ENCODE data around the gene ATXN7L2. TPM values are rescaled to one million over a fixed set of nuclear protein-coding genes. Genes with fewer than 3 reads are reported as not detected.

ATXN7L2 gene
- total RNA-seq, 1 donor from 2014 or later: 5.9 TPM

- Histone ChIP-seq H3K36me3 (no peaks in the 10 kb centered on the region), H3K9me3 (no peaks in the 10 kb centered on the region), H3K27me3 (no peaks in the 10 kb centered on the region), H3K4me1 (peaks cover 6 to 12% of the 10 kb centered on the region in 2 donors), H3K4me3 (peak overlapping the region; percentile 74 to 79), H3K27ac (peak overlapping the region; percentile 32 to 38)
- DNase-seq (ENCODE audit: low spot score in 2 of 2): peak in 1 of 2 donors; percentile 67
- no peak for TF ChIP-seq CTCF (IDR thresholded peaks at IDR 0.05)
- intact Hi-C loops (cut with DNase I): loop anchor here (1.0 to 5.0 kb wide), 3 partner anchors 16 to 201 kb away; partner anchors contain the start of genes PSMA5 and PSRC1
Measured at GRCh38 chr1:109482791-109483671, 674 bp upstream of the ATXN7L2 start.

GRCh38 chr1:109484519-109484975 lies 842 bp downstream of the ATXN7L2 start:
- TF ChIP-seq CTCF (IDR thresholded peaks at IDR 0.05): no peak

GRCh38 chr1:109485001-109485400 lies 1.3 kb downstream of the ATXN7L2 start:
- no peaks in the 10 kb centered on the region for H3K9me3 ChIP-seq
- no peak overlapping the region for H3K27ac ChIP-seq
- no peak for DNase-seq (ENCODE audit: low spot score in 2 of 2)
- peaks cover 6 to 12% of the 10 kb centered on the region in 2 donors for H3K4me1 ChIP-seq
- intact Hi-C loops (cut with DNase I): no loop called here
- no peaks in the 10 kb centered on the region for H3K27me3 ChIP-seq
- H3K36me3 ChIP-seq: no peaks in the 10 kb centered on the region
- no peak for TF ChIP-seq CTCF (IDR thresholded peaks at IDR 0.05)
- H3K4me3 ChIP-seq: peak overlapping the region; percentile 79

More at GRCh38 chr1:109484519-109484975, 842 bp downstream of the ATXN7L2 start:
- intact Hi-C loops (cut with DNase I): loop anchor here (5.0 kb wide), 1 partner anchor 202 kb away; the partner anchor contains the start of gene PSRC1
- H3K4me1 ChIP-seq: peaks cover 6 to 12% of the 10 kb centered on the region in 2 donors
- H3K27ac ChIP-seq: peak overlapping the region in 1 of 2 donors; percentile 91
- no peaks in the 10 kb centered on the region for H3K36me3 ChIP-seq
- H3K27me3 ChIP-seq: no peaks in the 10 kb centered on the region
- H3K9me3 ChIP-seq: no peaks in the 10 kb centered on the region
- peak overlapping the region; percentile 79 for H3K4me3 ChIP-seq
- DNase-seq (ENCODE audit: low spot score in 2 of 2): no peak

GRCh38 chr1:109487261-109487660 lies 3.6 kb downstream of the ATXN7L2 start:
- no peaks in the 10 kb centered on the region for H3K36me3 ChIP-seq
- H3K27me3 ChIP-seq: no peaks in the 10 kb centered on the region
- H3K4me1 ChIP-seq: peaks cover 6 to 12% of the 10 kb centered on the region in 2 donors
- no peak overlapping the region for H3K27ac ChIP-seq
- H3K9me3 ChIP-seq: no peaks in the 10 kb centered on the region
- DNase-seq (ENCODE audit: low spot score in 2 of 2): no peak
- H3K4me3 ChIP-seq: no peak overlapping the region
- intact Hi-C loops (cut with DNase I): no loop called here
- TF ChIP-seq CTCF (IDR thresholded peaks at IDR 0.05): no peak

- TF ChIP-seq CTCF (IDR thresholded peaks at IDR 0.05): no peak
- Histone ChIP-seq H3K4me1 (peaks cover 3 to 12% of the 10 kb centered on the region in 2 donors), H3K27ac (no peak overlapping the region), H3K36me3 (no peaks in the 10 kb centered on the region), H3K4me3 (no peak overlapping the region), H3K27me3 (no peaks in the 10 kb centered on the region), H3K9me3 (no peaks in the 10 kb centered on the region)
- DNase-seq (ENCODE audit: low spot score in 2 of 2): no peak
- intact Hi-C loops (cut with DNase I): no loop called here
Measured at GRCh38 chr1:109488201-109488600, 4.5 kb downstream of the ATXN7L2 start.
